ENCODE results near the gene SLC49A4. TPM values are rescaled to one million over a fixed set of nuclear protein-coding genes. Genes with fewer than 3 reads are reported as not detected.

The SLC49A4 gene
- total and polyA plus RNA-seq, 2 of the 8 experiments (the other 6 are each of a cell fraction or from before 2014, with no cell fraction given) = 9.5 to 10.2 TPM

- H3K36me3 ChIP-seq (ENCODE audit: control insufficient read depth in 2 of 4, insufficient read depth in 4 of 4, low read length in 3 of 4) = peaks cover 0 to 7% (median 0%) of the 10 kb centered on the region in 4 experiments; a peak in 2 of 8 replicates
- no peak overlapping the region for H2BK20ac ChIP-seq (ENCODE audit: low read length)
- H2AK5ac ChIP-seq (ENCODE audit: low read depth, low read length) = no peak overlapping the region
- H2AFZ ChIP-seq (ENCODE audit: low read length) = no peak overlapping the region
- H3K27me3 ChIP-seq (replicated peaks in 1 of 4; ENCODE audit: control insufficient read depth in 3 of 4, extremely low read depth in 1 of 4, insufficient read depth in 3 of 4, low read length in 3 of 4) = peaks cover 0 to 15% (median 11%) of the 10 kb centered on the region in 4 experiments; a peak in 5 of 7 replicates
- H3K79me2 ChIP-seq (ENCODE audit: control insufficient read depth in 1 of 2, insufficient read depth in 2 of 2, low read length in 2 of 2) = no peaks in the 10 kb centered on the region
- no peak overlapping the region for H3K27ac ChIP-seq (ENCODE audit: low read depth, low read length)
- H3K56ac ChIP-seq (replicated peaks; ENCODE audit: insufficient read length, low read depth, low read length) = no peak overlapping the region
- no peak overlapping the region for H4K91ac ChIP-seq (replicated peaks; ENCODE audit: insufficient read length, low read length)
- no peak overlapping the region for H3K4me3 ChIP-seq (ENCODE audit: extremely low read depth in 1 of 4, insufficient read depth in 2 of 4, low read depth in 3 of 4, low read length in 4 of 4)
- TF ChIP-seq TAF1 (IDR thresholded peaks at IDR 0.05; ENCODE audit: low read depth, low read length) (no peak), ASH2L (IDR thresholded peaks at IDR 0.05; ENCODE audit: low read length) (no peak), KDM1A (IDR thresholded peaks at IDR 0.05; ENCODE audit: borderline replicate concordance, low read length) (no peak), RNF2 (IDR thresholded peaks at IDR 0.05; ENCODE audit: borderline replicate concordance, low read depth, low read length, missing control alignments, poor library complexity, severe bottlenecking) (no peak), PHF8 (conservative IDR thresholded peaks at IDR 0.05; ENCODE audit: low read depth, low read length) (no peak)
- H3K14ac ChIP-seq (ENCODE audit: insufficient read length) = no peak overlapping the region
- H3K23ac ChIP-seq (ENCODE audit: insufficient read length) = no peak overlapping the region
- H2BK15ac ChIP-seq (ENCODE audit: low read length) = no peak overlapping the region
- no peak overlapping the region for H3K4ac ChIP-seq (replicated peaks; ENCODE audit: insufficient read length, low read depth, low read length)
- H2BK12ac ChIP-seq (ENCODE audit: low read depth, low read length) = no peak overlapping the region
- no peaks in the 10 kb centered on the region for H4K20me1 ChIP-seq (replicated peaks in 1 of 2; ENCODE audit: control insufficient read depth in 1 of 2, insufficient read depth in 2 of 2, low read length in 2 of 2)
- H4K8ac ChIP-seq (ENCODE audit: extremely low read depth, insufficient read depth, low read length) = no peak overlapping the region
- no peak overlapping the region for H3K9ac ChIP-seq (replicated peaks in 1 of 4; ENCODE audit: extremely low read depth in 1 of 4, low read depth in 3 of 4, low read length in 3 of 4)
- peaks cover 6% of the 10 kb centered on the region; the same call in 1 of the 2 replicates for H3K23me2 ChIP-seq (ENCODE audit: low read depth, low read length)
- H4K5ac ChIP-seq (ENCODE audit: insufficient read length, low read depth, low read length) = no peak overlapping the region
- H3K18ac ChIP-seq (ENCODE audit: extremely low read depth, low read length) = no peak overlapping the region
- DNase-seq (ENCODE audit: low read depth in 1 of 2, low spot score in 2 of 2) (no peak), FAIRE-seq (no peak)
- H2BK120ac ChIP-seq (replicated peaks; ENCODE audit: low read depth, low read length) = no peak overlapping the region
- no peak overlapping the region for H3K4me2 ChIP-seq (ENCODE audit: insufficient read depth in 1 of 2, low read depth in 2 of 2, low read length in 2 of 2)
- H2BK5ac ChIP-seq (ENCODE audit: low read depth, low read length) = no peak overlapping the region
- peaks cover 0 to 3% (median 1%) of the 10 kb centered on the region in 4 experiments; a peak in 4 of 7 replicates for H3K4me1 ChIP-seq (replicated peaks in 1 of 4; ENCODE audit: control insufficient read depth in 3 of 4, insufficient read depth in 4 of 4, low read length in 3 of 4)
- no peaks in the 10 kb centered on the region for H3K79me1 ChIP-seq (ENCODE audit: low read depth, low read length)
- WGBS, 2 experiments (ENCODE audit: extremely low coverage in 1 of 2, insufficient coverage in 1 of 2, insufficient read length in 1 of 2, insufficient replicate concordance in 2 of 2, low coverage in 1 of 2, low lambda C conversion rate in 2 of 2, missing lambda C conversion rate in 1 of 2) = 93% methylated on average over 4 of the region's 4 CpGs; no CpG with 5 or more reads in 1 of the 2 experiments
- no peaks in the 10 kb centered on the region for H3K9me3 ChIP-seq (ENCODE audit: insufficient read depth in 2 of 2, low read depth in 1 of 2, low read length in 1 of 2)
- ChIA-PET POLR2A (ENCODE audit: partially characterized antibody) (no interaction called here), CTCF (ENCODE audit: partially characterized antibody) (interaction anchor here (2.3 kb wide), 1 partner anchor 11 kb away, joined by 8 read pairs; no protein-coding TSS in a partner anchor)
These were observed 122.5 kb downstream of the SLC49A4 start for GRCh38 chr3:122917412-122917811.

Measured in H1 (cell line).